Activated T-cell treated with anti-CD3 and anti-CD28 coated beads, Interleukin-2, amount 50 U/mL, for 72 hours (primary cell): ENCODE results near the gene OXSR1. TPM values are rescaled to one million over a fixed set of nuclear protein-coding genes. Genes with fewer than 3 reads are reported as not detected.
A peak's percentile ranks its signal among the peaks of the same experiment; 100 is the strongest.
"Not testable (repeated sequence)": the region's sequence is repeated elsewhere in the genome, so short reads cannot be mapped to it uniquely, and the experiment has no call there.

Experiments used
- ATAC-seq, 2 donors: fragments of 150-1000 bp; cut with Tn5 transposase; replicated peaks in 1 of 2; 2 replicates each; pipeline ENCODE4 v1.10.0; 2021; ENCODE audit warnings: moderate library complexity in 2 of 2, mild to moderate bottlenecking in 1 of 2
- DNase-seq, 2 donors: peaks; one replicate each; pipeline ENCODE4 v3.0.0; 2021 to 2022; ENCODE audit warnings: mixed read lengths in 1 of 2
- H3K27ac Mint-ChIP-seq: one replicate; pipeline ENCODE4 v1.8.0; 2022; ENCODE audit warnings: mild to moderate bottlenecking, moderate library complexity, mixed read lengths
- H3K27me3 Mint-ChIP-seq: one replicate; pipeline ENCODE4 v1.8.0; 2022; ENCODE audit warnings: low read depth, mixed read lengths
- H3K36me3 Mint-ChIP-seq, 2 donors: one replicate each; pipeline ENCODE4 v1.8.0; 2022; ENCODE audit warnings: mixed read lengths in 2 of 2, mild to moderate bottlenecking in 1 of 2; ENCODE audit not compliant: insufficient read depth in 2 of 2
- H3K4me1 Mint-ChIP-seq: one replicate; pipeline ENCODE4 v1.8.0; 2022; ENCODE audit warnings: low read depth, mixed read lengths
- H3K4me3 Mint-ChIP-seq, 2 donors: one replicate each; pipeline ENCODE4 v1.8.0; 2022; ENCODE audit warnings: mild to moderate bottlenecking in 2 of 2, mixed read lengths in 2 of 2, moderate library complexity in 2 of 2
- H3K9me3 Mint-ChIP-seq, 2 donors: one replicate each; pipeline ENCODE4 v1.8.0; 2022; ENCODE audit warnings: mixed read lengths in 2 of 2
- total RNA-seq, 2 donors: library from RNA; stranded (reverse); gene quantifications; one replicate each; pipeline ENCODE4 v1.2.3, GENCODE V29; 2022

The OXSR1 gene
- total RNA-seq, 2 donors from 2014 or later: 46.3 to 51.8 TPM

DNA sequence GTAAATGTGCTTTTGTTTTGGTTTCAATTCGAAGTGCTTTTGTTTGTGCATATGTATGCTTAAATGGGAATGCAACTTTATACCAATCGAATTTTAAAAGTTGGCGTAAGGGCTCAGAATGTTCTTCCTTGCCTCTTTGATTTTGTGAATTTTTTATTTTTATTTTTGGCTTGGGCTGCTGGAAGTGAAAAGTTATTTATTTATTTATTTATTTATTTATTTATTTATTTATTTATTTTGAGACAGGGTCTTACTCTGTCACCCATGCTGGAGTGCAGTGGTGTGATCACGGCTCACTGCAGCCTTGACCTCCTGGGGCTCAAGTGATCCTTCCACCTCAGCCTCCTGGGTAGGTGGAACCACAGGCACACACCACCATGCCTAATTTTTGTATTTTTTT, 77.5 kb downstream of the OXSR1 start:
- H3K9me3 Mint-ChIP-seq, H3K4me3 Mint-ChIP-seq, H3K27ac Mint-ChIP-seq, H3K27me3 Mint-ChIP-seq, H3K4me1 Mint-ChIP-seq, DNase-seq, ATAC-seq: not testable (repeated sequence)
- peaks cover 17 to 38% of the 10 kb centered on the region in 2 donors for H3K36me3 Mint-ChIP-seq

DNA sequence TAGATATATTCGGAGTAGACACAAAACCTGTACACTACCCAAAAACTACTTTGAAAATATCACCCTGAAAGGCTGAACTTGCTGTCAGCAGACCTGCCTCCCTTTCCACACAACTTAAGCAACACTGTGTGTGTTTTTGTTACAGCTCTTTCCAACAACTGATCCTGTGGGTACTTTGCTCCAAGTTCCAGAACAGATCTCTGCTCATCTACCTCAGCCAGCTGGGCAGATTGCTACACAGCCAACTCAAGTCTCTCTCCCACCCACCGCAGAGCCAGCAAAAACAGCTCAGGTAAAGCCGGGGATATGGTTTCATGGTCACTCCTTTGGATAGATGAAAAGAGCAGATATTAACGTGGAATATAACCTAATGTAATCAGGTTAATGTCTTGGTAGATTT, 80.6 kb downstream of the OXSR1 start:
- Mint-ChIP-seq H3K36me3 (peaks cover 3 to 18% of the 10 kb centered on the region in 2 donors), H3K4me1 (no peaks in the 10 kb centered on the region), H3K4me3 (no peak overlapping the region), H3K27me3 (no peaks in the 10 kb centered on the region), H3K9me3 (no peaks in the 10 kb centered on the region), H3K27ac (no peak overlapping the region)
- ATAC-seq: no peak
- no peak for DNase-seq

DNA sequence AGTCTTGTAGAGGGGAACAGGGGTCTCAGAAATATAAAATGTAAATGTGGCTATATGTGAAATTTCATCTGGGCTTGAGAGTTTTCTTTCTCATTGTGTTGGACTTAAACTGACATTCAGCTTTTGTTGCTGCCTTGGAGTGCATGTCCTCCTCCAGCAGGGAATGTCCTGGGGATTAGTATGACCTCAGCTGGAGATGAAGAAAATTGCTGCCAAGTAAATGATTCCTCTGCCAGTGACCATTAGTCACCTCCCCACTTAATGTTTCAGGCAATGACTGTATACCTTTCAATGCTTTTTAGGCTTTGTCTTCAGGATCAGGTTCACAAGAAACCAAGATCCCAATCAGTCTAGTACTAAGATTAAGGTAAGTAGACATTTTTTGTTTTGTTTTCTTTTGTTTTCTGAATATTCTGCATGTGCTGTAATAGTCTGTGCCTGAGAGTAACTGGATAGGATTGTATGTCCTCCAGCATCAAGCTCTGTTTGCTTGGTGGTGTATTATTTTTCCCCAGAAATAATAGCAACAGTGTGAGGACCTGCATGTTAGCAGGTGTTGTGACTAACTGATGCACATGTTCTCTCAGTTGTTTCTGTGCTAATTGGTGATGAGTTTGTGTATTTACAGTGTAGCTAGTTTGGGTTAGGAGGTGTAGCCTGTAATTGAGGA, 82.2 kb downstream of the OXSR1 start:
- peak overlapping the region; percentile 57 for H3K27ac Mint-ChIP-seq
- no peak overlapping the region for H3K4me3 Mint-ChIP-seq
- DNase-seq (no peak), ATAC-seq (no peak)
- no peaks in the 10 kb centered on the region for H3K4me1 Mint-ChIP-seq
- H3K27me3 Mint-ChIP-seq: no peaks in the 10 kb centered on the region
- H3K9me3 Mint-ChIP-seq: no peaks in the 10 kb centered on the region
- peaks cover 3 to 22% of the 10 kb centered on the region in 2 donors for H3K36me3 Mint-ChIP-seq

DNA sequence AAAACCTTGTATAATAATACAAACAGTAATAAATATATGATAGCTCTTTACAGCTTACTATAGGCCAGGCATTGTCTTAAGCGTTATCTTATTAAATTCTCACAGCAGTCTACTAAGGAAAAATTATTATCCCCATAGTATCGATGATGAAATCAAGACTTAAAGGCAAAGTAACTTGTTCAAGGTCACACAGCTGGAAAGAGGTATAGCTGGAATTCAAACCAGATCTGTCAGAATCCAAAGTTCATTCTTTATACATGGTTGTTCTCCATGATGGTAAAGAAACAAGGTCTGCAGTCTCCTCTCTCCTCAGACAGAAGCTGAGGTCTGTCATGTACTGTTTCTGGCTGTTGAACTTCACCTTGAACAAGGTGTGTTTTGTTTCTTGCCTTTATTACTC, 84.9 kb downstream of the OXSR1 start:
- Mint-ChIP-seq H3K36me3 (peaks cover 6 to 28% of the 10 kb centered on the region in 2 donors), H3K9me3 (no peaks in the 10 kb centered on the region), H3K27me3 (no peaks in the 10 kb centered on the region), H3K27ac (no peak overlapping the region), H3K4me1 (peaks cover 13% of the 10 kb centered on the region), H3K4me3 (no peak overlapping the region)
- ATAC-seq (no peak), DNase-seq (no peak)

DNA sequence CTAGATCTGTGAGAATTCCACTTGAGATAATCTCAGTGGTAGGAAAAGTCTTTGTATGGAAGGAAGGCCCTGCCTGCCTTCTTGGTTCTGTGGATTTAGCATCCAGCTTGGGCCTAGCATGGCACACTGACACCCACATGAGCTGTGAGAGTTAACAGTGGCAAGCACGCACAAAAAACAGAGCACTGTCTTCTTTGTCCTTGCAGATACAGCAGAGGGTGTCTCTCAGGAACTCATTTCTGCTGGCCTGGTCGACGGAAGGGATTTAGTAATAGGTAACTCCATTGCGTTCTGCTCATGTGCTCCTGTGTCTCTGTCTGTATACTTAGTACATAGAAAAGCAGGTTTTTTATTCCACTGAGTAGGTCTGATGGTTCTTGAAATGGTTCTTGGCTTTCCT, 85.9 kb downstream of the OXSR1 start:
- H3K36me3 Mint-ChIP-seq: peaks cover 6 to 28% of the 10 kb centered on the region in 2 donors
- peak overlapping the region; percentile 13 for H3K27ac Mint-ChIP-seq
- no peaks in the 10 kb centered on the region for H3K9me3 Mint-ChIP-seq
- DNase-seq (no peak), ATAC-seq (no peak)
- peaks cover 23% of the 10 kb centered on the region for H3K4me1 Mint-ChIP-seq
- no peak overlapping the region for H3K4me3 Mint-ChIP-seq
- no peaks in the 10 kb centered on the region for H3K27me3 Mint-ChIP-seq

DNA sequence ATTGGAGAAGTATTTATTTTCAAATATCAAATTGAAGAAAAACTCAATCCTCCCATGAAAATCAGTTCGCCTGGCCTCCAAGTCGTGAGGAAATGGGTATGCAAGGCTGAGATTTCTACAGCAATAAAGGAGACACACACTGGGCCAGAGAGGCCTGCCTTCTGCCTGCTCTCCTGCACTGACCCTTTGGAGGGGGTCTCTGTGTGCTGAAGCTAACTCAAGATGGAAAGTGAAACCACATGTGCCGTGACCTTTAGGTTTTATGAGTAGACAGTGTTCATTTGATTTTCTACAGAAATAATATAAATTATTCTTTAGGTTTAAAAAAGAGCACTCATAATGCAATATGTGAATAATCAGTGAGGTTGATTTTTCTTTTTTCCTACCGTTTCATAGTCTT, 88.4 kb downstream of the OXSR1 start:
- no peak for ATAC-seq
- peaks cover 41% of the 10 kb centered on the region for H3K4me1 Mint-ChIP-seq
- no peaks in the 10 kb centered on the region for H3K27me3 Mint-ChIP-seq
- H3K9me3 Mint-ChIP-seq: no peaks in the 10 kb centered on the region
- no peak overlapping the region for H3K4me3 Mint-ChIP-seq
- H3K36me3 Mint-ChIP-seq: peaks cover 3 to 15% of the 10 kb centered on the region in 2 donors
- no peak overlapping the region for H3K27ac Mint-ChIP-seq
- DNase-seq: no peak

DNA sequence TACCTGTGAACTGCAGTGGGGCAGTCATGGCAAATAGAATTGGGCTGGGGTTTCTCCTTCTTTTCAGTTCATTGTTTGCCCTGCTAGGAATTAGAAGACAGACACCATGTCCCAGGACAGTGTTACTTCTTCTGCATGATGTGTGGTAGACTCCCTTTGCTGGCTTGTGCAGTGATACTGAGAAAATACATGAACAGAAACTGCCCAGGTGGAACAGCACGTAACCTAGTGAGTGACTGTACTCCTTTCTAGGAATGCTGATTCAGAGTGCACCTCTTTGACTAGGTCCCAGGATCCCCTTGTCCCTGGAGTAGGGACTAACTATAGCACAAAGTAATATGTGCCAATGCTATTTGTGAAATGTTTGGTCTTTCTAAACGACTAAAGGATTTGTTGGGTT, 89.5 kb downstream of the OXSR1 start:
- Mint-ChIP-seq H3K27me3 (no peaks in the 10 kb centered on the region), H3K27ac (peak overlapping the region; percentile 41), H3K36me3 (peaks cover 3 to 15% of the 10 kb centered on the region in 2 donors), H3K9me3 (no peaks in the 10 kb centered on the region), H3K4me1 (peaks cover 47% of the 10 kb centered on the region), H3K4me3 (no peak overlapping the region)
- ATAC-seq (peak; percentile 59 to 81), DNase-seq (no peak)

DNA sequence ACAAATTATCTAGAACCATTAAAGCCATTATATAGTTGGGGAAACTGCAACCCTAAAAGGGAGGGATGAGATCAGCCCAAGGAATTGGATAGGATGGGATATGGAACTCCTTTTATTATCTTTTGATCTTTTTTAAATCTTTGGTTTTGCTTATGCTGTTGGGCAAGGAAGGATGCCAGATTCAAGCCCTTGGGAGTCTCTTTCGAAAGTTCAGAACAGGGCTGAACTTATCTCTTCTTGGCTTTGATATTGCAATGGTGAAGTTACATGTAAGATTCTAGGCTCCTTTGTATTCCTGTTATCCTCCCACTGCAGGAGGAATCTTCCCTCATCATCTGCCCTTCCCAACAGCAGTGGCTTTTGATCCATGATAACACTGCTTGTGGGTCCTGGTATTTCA, 90.3 kb downstream of the OXSR1 start:
- H3K27ac Mint-ChIP-seq: peak overlapping the region; percentile 41
- H3K36me3 Mint-ChIP-seq: peaks cover 3 to 15% of the 10 kb centered on the region in 2 donors
- no peak overlapping the region for H3K4me3 Mint-ChIP-seq
- H3K27me3 Mint-ChIP-seq: no peaks in the 10 kb centered on the region
- ATAC-seq: no peak
- peaks cover 52% of the 10 kb centered on the region for H3K4me1 Mint-ChIP-seq
- no peaks in the 10 kb centered on the region for H3K9me3 Mint-ChIP-seq
- no peak for DNase-seq

DNA sequence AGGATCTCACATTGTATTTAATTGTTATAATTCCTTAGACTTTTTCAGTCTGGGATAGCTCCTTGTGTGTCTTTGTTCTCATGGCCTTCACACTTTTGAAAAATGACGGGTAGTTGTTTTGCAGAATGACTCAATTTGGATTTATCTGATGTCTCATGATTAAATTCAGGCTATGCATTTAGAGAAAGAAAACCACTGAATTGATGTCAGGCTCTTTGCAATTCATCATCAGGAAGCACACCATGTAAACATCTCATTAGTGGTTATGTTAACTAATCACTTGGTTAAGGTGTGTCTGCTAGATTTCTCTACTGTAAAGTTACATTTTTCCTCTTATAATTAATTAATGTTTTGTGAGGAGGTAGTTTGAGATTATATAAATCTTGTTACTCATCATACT, 92.2 kb downstream of the OXSR1 start:
- Mint-ChIP-seq H3K4me3 (peak overlapping the region in 1 of 2 donors; percentile 67), H3K36me3 (peaks cover 3 to 12% of the 10 kb centered on the region in 2 donors), H3K4me1 (peaks cover 52% of the 10 kb centered on the region), H3K27me3 (no peaks in the 10 kb centered on the region), H3K27ac (peak overlapping the region; percentile 69), H3K9me3 (no peaks in the 10 kb centered on the region)
- DNase-seq: no peak
- peak; percentile 29 to 63 for ATAC-seq

DNA sequence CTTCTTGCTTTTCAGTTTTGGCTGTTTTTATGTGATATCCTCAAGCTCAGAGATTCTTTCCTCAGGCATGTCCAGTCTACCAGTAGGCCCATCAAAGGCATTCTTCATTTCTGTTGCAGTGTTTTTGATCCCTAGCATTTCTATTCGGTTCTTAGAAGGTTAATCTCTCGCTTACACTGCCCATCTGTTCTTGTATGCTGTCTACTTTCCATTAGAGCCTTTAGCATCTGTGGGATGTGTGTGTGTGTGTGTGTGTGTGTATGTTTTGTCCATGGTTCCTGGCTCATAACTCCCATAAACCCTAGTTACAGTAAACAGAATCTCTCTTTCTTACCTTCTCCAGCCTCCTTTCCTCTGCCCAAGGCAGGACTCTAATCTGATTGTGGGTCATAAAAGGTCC, 95.1 kb downstream of the OXSR1 start:
- peaks cover 41% of the 10 kb centered on the region for H3K4me1 Mint-ChIP-seq
- ATAC-seq (no peak), DNase-seq (no peak)
- H3K4me3 Mint-ChIP-seq: no peak overlapping the region
- no peak overlapping the region for H3K27ac Mint-ChIP-seq
- H3K27me3 Mint-ChIP-seq: no peaks in the 10 kb centered on the region
- no peaks in the 10 kb centered on the region for H3K9me3 Mint-ChIP-seq
- H3K36me3 Mint-ChIP-seq: peaks cover 0 to 2% of the 10 kb centered on the region in 2 donors

DNA sequence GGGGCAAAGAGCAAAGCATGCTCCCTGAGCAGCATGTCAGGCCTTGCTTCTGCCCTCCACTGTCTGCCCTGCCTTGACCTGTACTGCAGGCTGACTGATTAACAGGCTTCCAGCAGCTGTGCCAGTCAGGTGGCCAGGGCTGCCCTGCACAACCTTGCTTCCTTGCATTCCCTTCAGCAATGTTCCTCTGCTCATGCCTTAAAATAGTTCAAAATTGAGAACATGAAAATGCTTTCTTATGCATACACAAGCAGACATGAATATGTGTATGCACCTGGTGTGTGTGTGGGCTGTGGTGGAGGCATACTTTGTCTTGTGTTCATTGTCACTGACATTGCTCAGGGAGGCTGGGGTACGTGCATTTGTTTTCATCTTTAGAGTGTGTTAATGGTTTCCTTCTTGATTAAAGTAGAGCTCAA, 99.0 kb downstream of the OXSR1 start:
- no peak overlapping the region for H3K27ac Mint-ChIP-seq
- peaks cover 26% of the 10 kb centered on the region for H3K4me1 Mint-ChIP-seq
- ATAC-seq (peak in 1 of 2 donors; percentile 17), DNase-seq (no peak)
- H3K9me3 Mint-ChIP-seq: no peaks in the 10 kb centered on the region
- H3K27me3 Mint-ChIP-seq: no peaks in the 10 kb centered on the region
- no peak overlapping the region for H3K4me3 Mint-ChIP-seq
- peaks cover 0 to 2% of the 10 kb centered on the region in 2 donors for H3K36me3 Mint-ChIP-seq

DNA sequence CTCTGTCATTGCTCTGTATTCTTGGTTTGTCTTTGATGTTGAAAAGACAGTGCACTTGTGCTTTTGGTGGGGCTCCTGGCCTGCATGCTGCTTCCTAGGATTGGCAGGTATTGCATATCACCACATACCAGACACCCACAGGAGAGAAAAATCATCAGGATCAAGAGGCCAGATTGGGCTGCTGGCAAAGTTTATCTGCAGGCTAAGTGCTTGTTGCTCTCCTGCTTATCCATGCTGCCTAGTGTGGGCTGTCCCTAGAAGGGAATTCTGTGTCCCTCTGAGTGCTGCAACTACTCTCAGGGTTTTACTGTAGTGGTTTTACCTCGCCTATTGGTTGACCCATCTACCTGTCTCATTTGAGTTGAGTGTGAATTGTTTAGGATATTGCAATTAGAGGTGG, 99.4 kb downstream of the OXSR1 start:
- peaks cover 21% of the 10 kb centered on the region for H3K4me1 Mint-ChIP-seq
- H3K36me3 Mint-ChIP-seq: peaks cover 0 to 2% of the 10 kb centered on the region in 2 donors
- H3K27me3 Mint-ChIP-seq: no peaks in the 10 kb centered on the region
- no peak overlapping the region for H3K27ac Mint-ChIP-seq
- DNase-seq (no peak), ATAC-seq (no peak)
- no peak overlapping the region for H3K4me3 Mint-ChIP-seq
- no peaks in the 10 kb centered on the region for H3K9me3 Mint-ChIP-seq

DNA sequence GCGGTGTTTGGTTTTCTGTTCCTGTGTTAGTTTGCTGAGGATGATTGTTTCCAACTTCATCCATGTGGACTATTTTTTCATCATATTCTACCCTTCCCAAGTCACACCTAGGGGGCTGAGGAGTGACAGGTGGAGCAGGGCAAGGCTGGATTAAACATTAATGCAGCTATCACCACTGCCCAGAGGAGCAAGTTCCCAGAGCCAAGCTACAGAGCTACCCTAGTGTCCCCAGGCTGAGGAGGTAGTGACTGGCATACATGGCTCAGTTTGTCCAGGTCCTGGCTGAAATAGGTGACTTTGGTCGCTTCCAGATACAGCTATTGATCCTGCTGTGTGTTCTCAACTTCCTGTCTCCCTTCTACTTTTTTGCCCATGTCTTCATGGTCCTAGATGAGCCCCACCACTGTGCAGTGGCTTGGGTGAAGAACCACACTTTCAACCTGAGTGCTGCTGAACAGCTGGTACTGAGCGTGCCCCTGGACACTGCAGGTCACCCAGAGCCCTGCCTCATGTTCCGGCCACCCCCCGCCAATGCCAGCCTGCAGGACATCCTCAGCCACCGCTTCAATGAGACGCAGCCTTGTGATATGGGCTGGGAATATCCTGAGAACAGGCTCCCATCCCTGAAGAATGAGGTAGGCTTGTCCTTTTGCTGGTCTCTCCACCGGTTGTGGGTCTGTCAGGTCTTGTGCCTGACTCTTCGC, 100.4 kb downstream of the OXSR1 start, which contains the start of gene SLC22A13:
SLC22A13 (plus strand) TSS at position 209 of the 704 bp plus-strand sequence; CDS start at position 258, 49 bp downstream.
- DNase-seq (no peak), ATAC-seq (no peak)
- Mint-ChIP-seq H3K27me3 (no peaks in the 10 kb centered on the region), H3K36me3 (peaks cover under 1 to 2% of the 10 kb centered on the region in 2 donors), H3K4me1 (peaks cover 16% of the 10 kb centered on the region), H3K4me3 (no peak within 1 kb of the TSS), H3K27ac (no peak within 1 kb of the TSS), H3K9me3 (no peaks in the 10 kb centered on the region)
